Stimulated activated effector memory CD8-positive, alpha-beta T cell treated with anti-CD3 and anti-CD28 coated beads, Interleukin-12 subunit alpha, Interleukin-12 subunit beta, amount 100 ng/mL, for 72 hours (primary cell): Measurements from ENCODE around the gene SPARCL1.

Experiments used
- ATAC-seq: fragments of 150-1000 bp; cut with Tn5 transposase; 2 replicates; pipeline ENCODE4 v1.10.0; 2021
- DNase-seq, 2 donors: peaks; one replicate each; pipeline ENCODE4 v3.0.0; 2021 to 2022; ENCODE audit warnings: low spot score in 2 of 2
- H3K27ac Mint-ChIP-seq: one replicate; pipeline ENCODE4 v1.8.0; 2022; ENCODE audit warnings: mild to moderate bottlenecking, mixed read lengths
- H3K36me3 Mint-ChIP-seq: one replicate; pipeline ENCODE4 v1.8.0; 2022; ENCODE audit warnings: mild to moderate bottlenecking, mixed read lengths
- H3K4me1 Mint-ChIP-seq: one replicate; pipeline ENCODE4 v1.8.0; 2022; ENCODE audit warnings: mixed read lengths
- H3K4me3 Mint-ChIP-seq: one replicate; pipeline ENCODE4 v1.8.0; 2022; ENCODE audit warnings: mild to moderate bottlenecking, mixed read lengths
- H3K9me3 Mint-ChIP-seq: one replicate; pipeline ENCODE4 v1.8.0; 2022; ENCODE audit warnings: mixed read lengths

The SPARCL1 gene

DNA sequence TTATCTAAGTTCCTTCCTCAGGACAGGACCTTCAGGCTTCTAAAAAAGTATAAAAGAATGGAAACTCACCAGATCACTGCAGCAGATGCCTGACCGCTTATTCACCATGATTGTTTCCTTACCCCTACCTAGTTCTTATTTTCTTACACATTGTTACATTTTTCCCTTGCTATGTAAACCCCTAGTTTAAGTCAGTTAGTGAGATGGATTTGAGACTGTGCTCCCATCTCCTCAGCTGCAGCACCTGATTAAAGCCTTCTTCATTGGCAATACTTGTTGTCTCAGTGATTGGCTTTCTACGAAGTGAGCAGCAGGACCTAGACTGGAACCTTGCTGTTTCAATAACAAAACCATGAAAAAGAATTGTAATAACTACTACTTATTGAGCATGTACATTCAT lies 4.7 kb downstream of the SPARCL1 start:
- ATAC-seq (no peak), DNase-seq (no peak)
- Mint-ChIP-seq H3K4me1 (no peaks in the 10 kb centered on the region), H3K36me3 (no peaks in the 10 kb centered on the region), H3K9me3 (peaks cover 6% of the 10 kb centered on the region), H3K4me3 (no peak overlapping the region), H3K27ac (no peak overlapping the region)

DNA sequence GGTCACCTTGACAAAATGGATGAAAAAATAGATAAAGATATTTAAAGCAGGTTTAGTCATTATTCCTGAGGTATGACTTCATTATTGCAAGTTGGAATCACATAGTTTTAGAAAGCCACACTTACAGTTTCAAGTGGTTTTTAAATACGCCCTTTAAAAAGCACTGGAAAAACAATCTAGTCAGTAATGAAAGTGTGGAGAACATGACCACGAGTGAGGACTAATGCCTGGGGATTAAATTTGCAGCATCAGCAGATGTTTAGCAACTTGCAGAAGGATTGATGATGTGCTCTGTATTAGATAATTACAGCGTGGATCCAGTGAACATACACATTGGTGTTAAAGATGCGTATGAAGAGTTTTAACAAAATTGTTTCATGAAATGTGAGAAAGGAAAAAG lies 5.9 kb downstream of the SPARCL1 start:
- no peak for DNase-seq
- ATAC-seq: no peak
- peaks cover 6% of the 10 kb centered on the region for H3K9me3 Mint-ChIP-seq
- H3K4me1 Mint-ChIP-seq: no peaks in the 10 kb centered on the region
- no peak overlapping the region for H3K4me3 Mint-ChIP-seq
- no peaks in the 10 kb centered on the region for H3K36me3 Mint-ChIP-seq
- no peak overlapping the region for H3K27ac Mint-ChIP-seq

GRCh38 chr4:87521757-87522374 lies 7.3 kb downstream of the SPARCL1 start:
- Mint-ChIP-seq H3K4me1 (no peaks in the 10 kb centered on the region), H3K4me3 (no peak overlapping the region), H3K9me3 (peaks cover 6% of the 10 kb centered on the region), H3K27ac (no peak overlapping the region), H3K36me3 (no peaks in the 10 kb centered on the region)
- DNase-seq (no peak), ATAC-seq (no peak)

- DNase-seq (no peak), ATAC-seq (no peak)
- H3K27ac Mint-ChIP-seq: no peak overlapping the region
- no peaks in the 10 kb centered on the region for H3K36me3 Mint-ChIP-seq
- no peak overlapping the region for H3K4me3 Mint-ChIP-seq
- H3K9me3 Mint-ChIP-seq: peaks cover 6% of the 10 kb centered on the region
- H3K4me1 Mint-ChIP-seq: no peaks in the 10 kb centered on the region
These were observed 7.9 kb downstream of the SPARCL1 start for GRCh38 chr4:87521319-87521718.

DNA sequence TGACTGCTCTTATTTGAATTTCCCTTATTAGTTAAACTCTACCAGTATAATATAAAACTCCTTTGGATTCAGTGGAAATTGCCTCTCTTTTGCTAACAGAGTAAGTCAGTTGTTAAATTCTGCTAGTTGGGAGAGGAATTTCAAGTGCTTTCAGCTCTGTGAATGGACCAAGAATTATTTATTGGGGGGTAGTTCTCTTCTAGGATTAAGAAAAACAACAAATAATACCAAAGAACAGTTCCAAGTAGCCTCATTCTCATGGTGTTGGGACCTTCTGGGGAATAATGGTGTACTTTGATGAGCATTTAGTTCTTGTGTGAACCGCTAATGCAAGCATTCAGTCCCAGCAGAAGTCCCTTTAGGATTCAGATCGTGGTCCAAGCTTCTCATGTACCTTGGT lies 11.6 kb downstream of the SPARCL1 start:
- DNase-seq: no peak
- no peak overlapping the region for H3K4me3 Mint-ChIP-seq
- no peak overlapping the region for H3K27ac Mint-ChIP-seq
- H3K4me1 Mint-ChIP-seq: no peaks in the 10 kb centered on the region
- no peaks in the 10 kb centered on the region for H3K9me3 Mint-ChIP-seq
- no peak for ATAC-seq
- no peaks in the 10 kb centered on the region for H3K36me3 Mint-ChIP-seq

DNA sequence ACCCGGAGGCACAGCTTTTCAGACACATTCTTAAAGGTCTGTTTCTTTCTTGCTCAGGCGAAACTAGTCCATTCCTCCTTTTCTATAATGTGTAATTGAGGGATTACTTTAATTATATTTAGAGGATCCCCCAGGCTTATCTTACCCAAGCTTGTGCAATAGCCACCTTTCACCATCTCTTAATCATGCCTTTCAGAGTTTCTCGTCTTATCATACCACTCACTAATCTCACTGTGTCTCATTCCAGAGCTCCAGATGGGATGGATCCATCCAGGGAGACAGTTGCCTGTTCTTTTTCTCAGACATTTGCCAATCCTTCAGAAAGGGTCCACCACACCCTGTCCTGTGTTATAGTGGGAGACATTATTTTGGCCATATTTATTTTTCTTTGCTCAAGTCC lies 12.5 kb downstream of the SPARCL1 start:
- Mint-ChIP-seq H3K36me3 (no peaks in the 10 kb centered on the region), H3K4me1 (no peaks in the 10 kb centered on the region), H3K9me3 (no peaks in the 10 kb centered on the region), H3K27ac (no peak overlapping the region), H3K4me3 (no peak overlapping the region)
- no peak for ATAC-seq
- DNase-seq: no peak

- no peak for ATAC-seq
- Mint-ChIP-seq H3K4me1 (no peaks in the 10 kb centered on the region), H3K27ac (no peak overlapping the region), H3K9me3 (no peaks in the 10 kb centered on the region), H3K4me3 (no peak overlapping the region), H3K36me3 (no peaks in the 10 kb centered on the region)
- DNase-seq: no peak
These were observed 16.8 kb downstream of the SPARCL1 start for GRCh38 chr4:87512400-87512799.

GRCh38 chr4:87511500-87511899 lies 17.7 kb downstream of the SPARCL1 start:
- ATAC-seq: no peak
- no peak overlapping the region for H3K27ac Mint-ChIP-seq
- no peaks in the 10 kb centered on the region for H3K9me3 Mint-ChIP-seq
- DNase-seq: no peak
- no peaks in the 10 kb centered on the region for H3K36me3 Mint-ChIP-seq
- H3K4me1 Mint-ChIP-seq: no peaks in the 10 kb centered on the region
- H3K4me3 Mint-ChIP-seq: no peak overlapping the region

DNA sequence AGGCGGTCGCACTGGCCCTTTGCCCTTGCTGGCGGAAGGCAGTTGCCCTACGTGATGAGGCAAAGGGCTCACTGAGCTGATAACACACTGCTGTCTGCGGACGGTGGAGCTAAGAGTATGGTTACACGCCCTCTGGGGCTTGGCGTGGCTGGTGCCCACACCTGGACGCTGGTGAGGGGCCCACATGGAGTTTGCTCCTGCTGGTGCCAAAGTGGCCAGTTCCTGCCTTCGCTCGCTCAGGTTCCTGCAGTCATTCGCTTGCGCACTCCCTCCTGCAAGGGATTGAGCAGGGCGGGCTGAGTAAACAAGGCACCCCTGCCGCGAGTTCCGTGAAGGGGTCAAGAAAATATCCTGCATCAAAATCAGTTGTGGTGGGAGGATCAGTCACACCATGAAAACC lies 18.4 kb downstream of the SPARCL1 start:
- ATAC-seq (no peak), DNase-seq (no peak)
- no peaks in the 10 kb centered on the region for H3K36me3 Mint-ChIP-seq
- no peak overlapping the region for H3K27ac Mint-ChIP-seq
- no peak overlapping the region for H3K4me3 Mint-ChIP-seq
- H3K9me3 Mint-ChIP-seq: no peaks in the 10 kb centered on the region
- no peaks in the 10 kb centered on the region for H3K4me1 Mint-ChIP-seq

GRCh38 chr4:87506974-87507701 lies 22.0 kb downstream of the SPARCL1 start:
- Mint-ChIP-seq H3K36me3 (no peaks in the 10 kb centered on the region), H3K9me3 (no peaks in the 10 kb centered on the region), H3K4me3 (no peak overlapping the region), H3K4me1 (no peaks in the 10 kb centered on the region), H3K27ac (no peak overlapping the region)
- no peak for ATAC-seq
- no peak for DNase-seq

DNA sequence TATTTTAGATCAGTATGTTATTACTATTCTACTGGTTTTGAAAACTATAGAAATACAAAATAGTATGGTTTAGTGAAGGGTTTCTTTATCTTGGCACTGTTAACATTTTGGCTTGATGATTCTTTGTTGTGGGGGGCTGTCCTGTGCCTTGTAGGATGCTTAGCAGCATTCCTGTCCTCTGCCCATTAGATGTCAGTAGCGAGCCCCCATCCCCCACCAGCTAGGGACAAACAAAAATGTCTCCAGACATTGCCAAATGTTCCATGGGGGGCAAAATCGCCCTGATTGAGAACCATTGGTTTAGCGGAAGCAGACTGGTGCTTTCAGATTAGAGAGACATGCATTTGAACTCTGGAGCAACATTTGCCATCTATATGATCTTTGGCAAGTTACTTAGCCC lies 23.3 kb downstream of the SPARCL1 start:
- ATAC-seq (no peak), DNase-seq (no peak)
- H3K9me3 Mint-ChIP-seq: no peaks in the 10 kb centered on the region
- no peak overlapping the region for H3K27ac Mint-ChIP-seq
- H3K4me1 Mint-ChIP-seq: peaks cover 3% of the 10 kb centered on the region
- H3K4me3 Mint-ChIP-seq: no peak overlapping the region
- H3K36me3 Mint-ChIP-seq: no peaks in the 10 kb centered on the region

- Mint-ChIP-seq H3K4me3 (no peak overlapping the region), H3K9me3 (no peaks in the 10 kb centered on the region), H3K4me1 (peaks cover 24% of the 10 kb centered on the region), H3K27ac (no peak overlapping the region), H3K36me3 (no peaks in the 10 kb centered on the region)
- no peak for ATAC-seq
- DNase-seq: no peak
These were observed 26.5 kb downstream of the SPARCL1 start for GRCh38 chr4:87502580-87503238.

DNA sequence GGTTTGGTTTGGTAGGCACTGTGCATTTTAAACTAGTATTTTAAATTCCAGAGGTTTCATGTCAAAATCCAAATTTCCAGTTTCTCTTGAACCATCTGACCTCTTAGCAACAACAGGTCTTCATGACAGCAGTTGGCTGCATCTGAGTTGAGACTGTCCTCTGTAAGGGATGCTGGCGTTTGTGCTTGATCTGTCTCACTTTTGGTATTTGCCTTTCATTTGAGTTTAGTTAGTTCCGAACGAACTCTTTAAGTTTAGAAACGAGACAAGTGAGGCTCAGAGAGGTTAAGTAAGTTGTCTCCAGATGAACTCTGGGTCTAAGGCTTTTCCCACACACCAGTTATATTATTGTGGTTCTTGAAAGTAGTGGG lies 29.1 kb downstream of the SPARCL1 start:
- H3K27ac Mint-ChIP-seq: peak overlapping the region; percentile 84
- DNase-seq (peak in 1 of 2 donors; percentile 57), ATAC-seq (peak; percentile 75)
- peak overlapping the region; percentile 65 for H3K4me3 Mint-ChIP-seq
- no peaks in the 10 kb centered on the region for H3K9me3 Mint-ChIP-seq
- H3K4me1 Mint-ChIP-seq: peaks cover 24% of the 10 kb centered on the region
- no peaks in the 10 kb centered on the region for H3K36me3 Mint-ChIP-seq

DNA sequence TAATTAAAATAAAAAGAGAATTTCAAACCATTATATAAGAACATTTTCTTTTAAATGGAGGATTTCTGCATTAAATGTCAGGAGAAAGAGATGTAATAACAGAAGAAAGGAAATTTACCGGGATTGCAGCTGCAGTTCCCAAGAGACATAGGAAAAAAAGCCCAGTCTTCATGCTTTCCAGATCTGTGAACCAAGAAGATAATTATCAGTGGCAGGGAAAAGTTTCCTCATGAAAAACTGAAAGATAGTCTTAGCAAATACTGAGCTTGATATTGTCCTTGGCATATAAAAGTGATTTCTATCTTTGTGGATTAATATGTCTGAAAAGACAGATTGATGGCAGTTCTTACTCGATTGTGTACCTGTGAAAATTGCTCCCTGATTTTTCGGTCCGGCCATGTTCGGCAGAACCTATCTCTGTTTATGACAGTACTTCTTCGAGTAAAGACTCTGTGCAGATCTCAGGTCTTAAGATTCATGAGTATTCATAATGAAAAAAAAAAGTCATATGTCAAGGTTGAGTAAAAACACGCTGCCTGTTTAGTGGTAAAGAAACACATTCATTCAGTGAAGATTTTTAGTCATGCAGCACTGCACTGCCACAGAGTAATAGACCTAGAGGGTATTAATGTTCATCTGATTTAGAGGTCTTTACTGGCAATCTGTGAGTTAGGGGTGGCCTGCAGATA lies 29.6 kb downstream of the SPARCL1 start:
- ATAC-seq (peak; percentile 97), DNase-seq (no peak)
- Mint-ChIP-seq H3K4me3 (peak overlapping the region; percentile 65), H3K4me1 (peaks cover 24% of the 10 kb centered on the region), H3K9me3 (no peaks in the 10 kb centered on the region), H3K36me3 (no peaks in the 10 kb centered on the region), H3K27ac (peak overlapping the region; percentile 84)

- peak overlapping the region; percentile 65 for H3K4me3 Mint-ChIP-seq
- no peaks in the 10 kb centered on the region for H3K36me3 Mint-ChIP-seq
- peaks cover 24% of the 10 kb centered on the region for H3K4me1 Mint-ChIP-seq
- H3K9me3 Mint-ChIP-seq: peaks cover 5% of the 10 kb centered on the region
- no peak overlapping the region for H3K27ac Mint-ChIP-seq
- ATAC-seq: peak; percentile 53
- no peak for DNase-seq
These were observed 30.7 kb downstream of the SPARCL1 start for GRCh38 chr4:87498446-87498900.
